Measurements from ENCODE around the gene C1QA.

Gene C1QA

GRCh38 chr1:22688466-22688865 is 52.0 kb downstream of the C1QA start:
- Histone ChIP-seq H3K36me3 (ENCODE audit: control insufficient read depth in 2 of 2, insufficient read depth in 2 of 2, low read length in 2 of 2) (no peaks in the 10 kb centered on the region), H3K27ac (ENCODE audit: low read length) (no peak overlapping the region), H3K9me3 (ENCODE audit: control insufficient read depth in 2 of 2, low read length in 2 of 2) (no peaks in the 10 kb centered on the region), H3K27me3 (ENCODE audit: control insufficient read depth in 1 of 2, insufficient read depth in 2 of 2, low read length in 2 of 2) (peaks cover 4 to 13% of the 10 kb centered on the region in 2 donors), H3K4me1 (ENCODE audit: control insufficient read depth, insufficient read depth, low read length) (peaks cover 2% of the 10 kb centered on the region), H3K9ac (ENCODE audit: low read length in 2 of 2) (no peak overlapping the region), H3K4me3 (ENCODE audit: low read length in 2 of 2) (no peak overlapping the region)

Data from stomach smooth muscle (tissue), 2 donors.